WI38 (cell line): ENCODE results near the gene STX16.
"Not testable (repeated sequence)": the region's sequence is repeated elsewhere in the genome, so short reads cannot be mapped to it uniquely, and the experiment has no call there.

Experiments
- H3K4me3 ChIP-seq: 2 replicates; pipeline ENCODE4 v1.5.1; 2011; ENCODE audit warnings: low read depth, mild to moderate bottlenecking, control low read depth, low read length
- TF ChIP-seq, protein P1 (sequence below): IDR thresholded peaks from 2 replicates; pipeline ENCODE4 v1.5.1; 2012; ENCODE audit warnings: low read depth, mild to moderate bottlenecking, control low read depth, low read length

The STX16 gene

DNA sequence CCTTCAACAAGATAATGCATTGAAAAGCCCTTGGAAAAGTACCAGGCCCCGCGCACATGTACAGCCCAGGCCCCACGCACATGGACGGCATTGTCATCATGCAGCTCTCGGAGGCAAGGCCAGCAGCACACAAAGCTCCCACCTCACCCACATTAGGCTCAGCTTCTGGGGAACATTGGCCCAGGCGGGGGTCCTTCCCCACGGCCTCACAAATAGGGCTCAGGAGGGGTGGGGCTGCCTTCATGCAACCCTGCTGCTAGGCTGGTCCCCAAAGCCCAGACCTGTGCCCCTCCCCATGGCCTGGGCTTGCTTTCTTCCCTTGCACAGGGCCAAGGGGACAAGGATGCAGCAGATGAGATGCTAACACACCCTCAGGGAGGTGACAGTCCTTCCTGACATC, 68.2 kb downstream of the STX16 start:
- TF ChIP-seq, protein P1, sequence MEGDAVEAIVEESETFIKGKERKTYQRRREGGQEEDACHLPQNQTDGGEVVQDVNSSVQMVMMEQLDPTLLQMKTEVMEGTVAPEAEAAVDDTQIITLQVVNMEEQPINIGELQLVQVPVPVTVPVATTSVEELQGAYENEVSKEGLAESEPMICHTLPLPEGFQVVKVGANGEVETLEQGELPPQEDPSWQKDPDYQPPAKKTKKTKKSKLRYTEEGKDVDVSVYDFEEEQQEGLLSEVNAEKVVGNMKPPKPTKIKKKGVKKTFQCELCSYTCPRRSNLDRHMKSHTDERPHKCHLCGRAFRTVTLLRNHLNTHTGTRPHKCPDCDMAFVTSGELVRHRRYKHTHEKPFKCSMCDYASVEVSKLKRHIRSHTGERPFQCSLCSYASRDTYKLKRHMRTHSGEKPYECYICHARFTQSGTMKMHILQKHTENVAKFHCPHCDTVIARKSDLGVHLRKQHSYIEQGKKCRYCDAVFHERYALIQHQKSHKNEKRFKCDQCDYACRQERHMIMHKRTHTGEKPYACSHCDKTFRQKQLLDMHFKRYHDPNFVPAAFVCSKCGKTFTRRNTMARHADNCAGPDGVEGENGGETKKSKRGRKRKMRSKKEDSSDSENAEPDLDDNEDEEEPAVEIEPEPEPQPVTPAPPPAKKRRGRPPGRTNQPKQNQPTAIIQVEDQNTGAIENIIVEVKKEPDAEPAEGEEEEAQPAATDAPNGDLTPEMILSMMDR, result no peak
- H3K4me3 ChIP-seq, result no peak overlapping the region

GRCh38 chr20:58719971-58720371, 68.9 kb downstream of the STX16 start:
- no peak overlapping the region for H3K4me3 ChIP-seq
- TF ChIP-seq, protein P1, result no peak

GRCh38 chr20:58720890-58721289, 69.8 kb downstream of the STX16 start:
- no peak overlapping the region for H3K4me3 ChIP-seq
- TF ChIP-seq, protein P1, result no peak

- no peak overlapping the region for H3K4me3 ChIP-seq
Measured at GRCh38 chr20:58721951-58722778, 71.1 kb downstream of the STX16 start.

DNA sequence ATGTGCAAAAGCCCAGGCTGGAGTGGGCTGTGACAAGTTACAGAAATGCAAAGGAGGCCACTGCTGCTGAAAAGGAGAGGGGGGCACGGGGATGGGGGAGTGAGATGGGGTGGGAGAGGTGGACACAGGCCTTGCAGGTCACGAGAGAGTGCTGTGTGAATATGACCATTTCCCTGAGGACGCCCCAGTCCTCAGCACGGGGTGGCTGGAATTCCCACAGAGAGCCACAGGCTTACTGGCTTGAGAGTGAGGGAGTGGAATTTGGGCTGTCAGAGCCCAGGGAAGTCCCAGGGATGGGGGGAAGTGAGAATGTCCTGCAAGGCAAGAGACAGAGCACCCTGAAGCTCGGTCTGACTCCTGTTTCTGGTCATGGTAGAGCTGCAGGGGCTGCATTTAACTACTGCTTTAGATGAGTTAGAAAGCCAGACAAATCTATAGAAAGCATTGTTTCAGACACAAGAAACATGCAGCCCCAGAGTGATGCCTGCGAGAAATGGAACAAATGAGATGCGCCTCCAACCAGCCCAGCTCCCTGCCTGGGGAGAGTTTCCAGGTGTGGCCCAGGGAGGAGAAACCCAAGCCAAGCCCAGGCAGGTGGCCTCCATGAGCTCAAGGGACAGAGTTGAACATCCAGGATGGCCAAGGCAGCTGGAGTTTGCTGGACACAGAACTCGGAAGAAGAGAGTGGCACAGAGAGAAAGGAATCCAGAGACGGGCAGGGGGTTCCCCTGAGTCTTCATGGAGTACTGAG, 72.0 kb downstream of the STX16 start:
- H3K4me3 ChIP-seq, result no peak overlapping the region
- TF ChIP-seq, protein P1, result no peak

More at GRCh38 chr20:58721951-58722778, 71.1 kb downstream of the STX16 start:
- TF ChIP-seq, protein P1, result no peak

DNA sequence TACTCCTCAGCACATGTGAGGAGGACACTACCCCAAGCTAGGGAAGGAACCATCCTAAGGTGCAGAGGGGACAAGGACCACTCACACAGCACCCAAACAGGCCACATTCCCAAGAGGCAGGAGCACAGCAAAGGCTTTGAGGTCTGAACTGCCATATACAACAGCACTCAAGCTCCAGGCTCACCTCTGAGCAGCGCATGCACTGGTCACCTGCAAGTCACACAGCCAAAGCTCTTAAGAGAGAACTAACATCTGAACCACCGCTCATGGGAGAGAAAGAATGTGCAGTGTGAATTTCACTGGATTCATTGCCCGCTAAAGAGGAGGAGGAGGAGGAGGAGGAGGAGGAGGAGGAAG, 72.5 kb downstream of the STX16 start:
- TF ChIP-seq, protein P1, result no peak
- H3K4me3 ChIP-seq, result no peak overlapping the region

- H3K4me3 ChIP-seq, result not testable (repeated sequence)
Measured at GRCh38 chr20:58726156-58726555, 75.1 kb downstream of the STX16 start.
